Measurements from ENCODE around the gene FBXL7.

FBXL7 gene

DNA sequence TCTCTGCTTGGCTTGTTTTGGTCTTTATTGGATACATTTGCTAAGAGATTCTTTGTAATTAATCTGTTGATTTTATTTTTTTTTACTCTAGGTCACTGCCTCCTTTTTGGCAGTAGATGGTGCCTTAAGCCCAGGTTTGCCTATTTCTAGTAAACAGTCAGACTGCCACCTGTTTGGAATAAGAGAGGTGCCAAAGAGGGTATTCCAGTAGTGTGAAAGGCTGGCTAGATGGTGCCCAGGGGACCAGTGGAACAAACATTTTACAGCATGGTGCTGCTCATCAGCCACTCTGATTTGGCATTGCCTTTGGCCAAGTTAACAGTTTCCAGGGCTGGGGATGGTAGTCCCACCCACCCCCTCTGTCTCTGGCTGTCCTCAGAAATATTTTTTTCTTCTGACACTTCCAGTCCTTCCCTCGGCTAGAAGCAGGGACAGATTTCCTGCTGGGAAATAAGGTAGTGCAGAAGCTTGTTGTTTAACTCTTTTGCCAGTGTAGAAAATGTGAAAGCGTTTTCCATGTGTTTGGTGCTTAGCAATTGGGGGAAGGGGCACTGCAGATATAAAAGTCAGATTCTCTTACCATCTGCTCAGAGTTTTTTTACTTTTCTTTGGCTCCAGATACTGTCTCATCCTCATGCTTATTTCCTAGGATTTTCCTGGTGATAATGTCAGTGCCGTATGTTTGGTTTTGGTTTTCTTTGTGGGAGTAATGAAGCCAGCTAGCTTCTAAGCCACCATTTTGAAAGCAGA is 36.6 kb upstream of the FBXL7 start:
- no peak overlapping the region for H3K4me3 ChIP-seq (ENCODE audit: low read depth, low read length)
- DNase-seq (ENCODE audit: low read depth): no peak
- TF ChIP-seq CTCF (IDR thresholded peaks at IDR 0.05; ENCODE audit: insufficient read depth, low read depth, low read length, missing control alignments): no peak

DNA sequence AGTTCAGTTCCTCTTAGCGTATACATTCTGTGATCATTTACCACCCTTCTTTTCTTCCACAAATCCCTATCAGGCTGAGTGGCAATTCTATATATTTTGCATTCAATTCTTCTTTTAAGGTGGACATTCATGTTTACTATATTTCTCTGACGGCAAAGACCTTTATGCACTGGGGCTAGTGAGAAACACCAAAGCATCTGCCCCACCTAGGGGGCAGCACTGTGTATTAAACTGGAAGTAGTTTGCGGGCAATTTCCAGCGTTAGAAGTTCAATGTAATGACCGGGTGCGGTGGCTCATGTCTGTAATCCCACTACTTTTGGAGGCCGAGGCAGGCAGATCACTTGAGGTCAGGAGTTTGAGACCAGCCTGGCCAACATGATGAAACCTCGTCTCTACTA is 27.9 kb upstream of the FBXL7 start:
- TF ChIP-seq CTCF (IDR thresholded peaks at IDR 0.05; ENCODE audit: insufficient read depth, low read depth, low read length, missing control alignments): no peak
- DNase-seq (ENCODE audit: low read depth): no peak
- no peak overlapping the region for H3K4me3 ChIP-seq (ENCODE audit: low read depth, low read length)

DNA sequence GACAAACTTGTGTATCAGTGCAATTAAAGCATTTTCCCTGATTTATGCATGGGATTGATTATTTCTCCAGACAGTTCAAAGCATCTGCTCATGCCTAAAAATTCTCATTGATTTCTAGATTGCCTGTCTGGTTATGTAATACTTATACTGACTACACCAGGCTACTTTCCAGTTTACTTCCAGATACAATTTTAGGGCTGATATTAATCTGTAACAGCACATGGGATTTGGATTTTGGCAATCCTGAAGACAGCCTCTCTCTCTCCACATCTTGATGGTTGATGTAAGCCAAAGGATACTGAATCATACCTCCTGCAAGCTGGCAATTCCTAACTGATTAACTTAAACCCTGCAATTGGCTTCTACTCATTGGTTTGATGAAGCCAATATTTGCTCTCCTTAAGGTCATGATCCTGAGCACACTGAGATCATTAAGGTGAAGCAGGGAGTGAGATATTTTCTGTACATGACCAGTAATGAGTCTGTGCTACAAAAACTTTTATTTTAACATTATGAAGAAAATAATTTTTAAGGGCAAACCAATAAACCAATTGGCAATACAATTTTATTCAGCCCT is 25.7 kb upstream of the FBXL7 start:
- no peak for TF ChIP-seq CTCF (IDR thresholded peaks at IDR 0.05; ENCODE audit: insufficient read depth, low read depth, low read length, missing control alignments)
- DNase-seq (ENCODE audit: low read depth): no peak
- H3K4me3 ChIP-seq (ENCODE audit: low read depth, low read length): no peak overlapping the region

DNA sequence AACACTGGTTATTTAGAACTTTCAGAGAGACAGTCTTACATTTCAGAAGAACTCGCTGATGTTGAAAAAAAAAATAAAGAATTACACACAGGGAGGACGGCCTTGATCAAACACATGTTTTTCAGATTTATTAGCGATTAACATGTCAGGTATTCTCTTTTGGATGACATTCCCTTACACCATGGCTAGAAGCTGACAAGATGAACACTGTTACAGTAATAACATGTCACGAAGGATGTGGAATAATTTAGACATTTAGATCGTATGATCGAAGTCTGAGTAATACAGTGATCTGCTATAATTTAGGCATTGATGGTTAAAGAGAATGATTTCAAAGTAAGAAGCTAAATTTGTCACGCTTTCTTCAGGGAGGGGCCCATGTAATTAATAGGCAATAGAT is 24.6 kb upstream of the FBXL7 start:
- H3K4me3 ChIP-seq (ENCODE audit: low read depth, low read length): no peak overlapping the region
- TF ChIP-seq CTCF (IDR thresholded peaks at IDR 0.05; ENCODE audit: insufficient read depth, low read depth, low read length, missing control alignments): no peak
- DNase-seq (ENCODE audit: low read depth): no peak

- no peak for TF ChIP-seq CTCF (IDR thresholded peaks at IDR 0.05; ENCODE audit: insufficient read depth, low read depth, low read length, missing control alignments)
- H3K4me3 ChIP-seq (ENCODE audit: low read depth, low read length): no peak overlapping the region
- no peak for DNase-seq (ENCODE audit: low read depth)
Measured at GRCh38 chr5:15476977-15477376, 23.0 kb upstream of the FBXL7 start.

DNA sequence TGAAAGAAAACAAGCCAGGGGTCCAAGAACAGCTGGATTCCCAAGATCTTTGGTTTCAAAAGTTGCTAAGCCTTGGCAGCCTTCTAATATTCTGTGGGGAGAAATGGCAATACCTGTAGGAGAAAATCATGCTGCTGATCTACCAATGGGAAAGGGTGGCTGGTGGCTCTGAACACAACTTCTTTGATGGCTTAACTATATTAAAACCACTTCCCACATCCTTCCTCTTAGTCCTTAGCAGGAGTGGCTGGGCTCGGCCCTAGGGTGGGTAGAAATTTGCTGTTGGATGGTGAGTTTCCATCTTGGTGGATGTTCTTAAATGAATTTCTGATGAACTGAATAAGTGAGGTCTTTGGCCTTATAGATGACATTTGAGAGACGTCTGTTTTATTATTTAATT is 19.5 kb upstream of the FBXL7 start:
- no peak for TF ChIP-seq CTCF (IDR thresholded peaks at IDR 0.05; ENCODE audit: insufficient read depth, low read depth, low read length, missing control alignments)
- H3K4me3 ChIP-seq (ENCODE audit: low read depth, low read length): no peak overlapping the region
- no peak for DNase-seq (ENCODE audit: low read depth)

Data from GM12865 (cell line).